PC-3 (cell line): ENCODE results near the gene TLN1. TPM values are rescaled to one million over a fixed set of nuclear protein-coding genes. Genes with fewer than 3 reads are reported as not detected.

Experiments
- ATAC-seq: fragments of 200-7000 bp; cut with Tn5 transposase; 2 replicates; pipeline ENCODE4 v1.9.1; 2020; ENCODE audit warnings: mild to moderate bottlenecking, moderate library complexity
- BruUV-seq: library from RNA; stranded (reverse); fragments of 400-500 nt; replicated peaks from 2 replicates; lab custom pipeline; 2021; lab: Mats Ljungman, UMichigan
- CTCF ChIA-PET: fragments of 300-600 bp; sonication (Branson Sonifier 250); formaldehyde crosslinking; loops from one replicate; lab custom pipeline; 2022; ENCODE audit warnings: antibody characterized with exemption; lab: Charles Lee
- POLR2A ChIA-PET: fragments of 300-600 bp; sonication (Branson Sonifier 250); formaldehyde crosslinking; loops from one replicate; lab custom pipeline; 2022; ENCODE audit warnings: antibody characterized with exemption; ENCODE audit not compliant: unreplicated experiment; lab: Charles Lee
- DNase-seq: peaks from one replicate; pipeline ENCODE4 v3.0.0-alpha.2; 2015
- H2AFZ ChIP-seq: fragments of 300-600 bp; sonication (generic); 2 replicates; pipeline ENCODE4 v1.6.0; 2016; ENCODE audit warnings: antibody characterized with exemption, low read length
- H3F3A ChIP-seq: fragments of 300-600 bp; sonication (generic); one replicate; pipeline ENCODE4 v1.6.0; 2017; ENCODE audit warnings: antibody characterized with exemption, low read length, control low read depth, mild to moderate bottlenecking; ENCODE audit not compliant: unreplicated experiment
- H3K27ac ChIP-seq: fragments of 300-600 bp; sonication (generic); 2 replicates; pipeline ENCODE4 v1.5.1; 2016; ENCODE audit warnings: mild to moderate bottlenecking, low read length
- H3K27me3 ChIP-seq: fragments of 300-600 bp; sonication (generic); 2 replicates; pipeline ENCODE4 v1.6.1; 2016; ENCODE audit warnings: low read length, mixed read lengths
- H3K36me3 ChIP-seq: fragments of 300-600 bp; sonication (generic); 2 replicates; pipeline ENCODE4 v1.6.1; 2016; ENCODE audit warnings: low read depth, mixed run types, low read length, mixed read lengths
- H3K4me1 ChIP-seq: fragments of 300-600 bp; sonication (generic); 2 replicates; pipeline ENCODE4 v1.5.1; 2016; ENCODE audit warnings: low read length; ENCODE audit not compliant: insufficient read depth
- H3K4me2 ChIP-seq: fragments of 300-600 bp; sonication (generic); 2 replicates; pipeline ENCODE4 v1.6.0; 2016; ENCODE audit warnings: low read length
- H3K4me3 ChIP-seq: fragments of 300-600 bp; sonication (generic); 2 replicates; pipeline ENCODE4 v1.5.1; 2016; ENCODE audit warnings: mild to moderate bottlenecking, low read length, mixed read lengths
- H3K79me2 ChIP-seq: fragments of 300-600 bp; sonication (generic); 2 replicates; pipeline ENCODE4 v1.6.1; 2017; ENCODE audit warnings: low read length, mixed read lengths
- H3K9ac ChIP-seq: fragments of 300-600 bp; sonication (generic); 2 replicates; pipeline ENCODE4 v1.6.0; 2016; ENCODE audit warnings: mild to moderate bottlenecking, low read length
- H3K9me2 ChIP-seq: fragments of 300-600 bp; sonication (generic); replicated peaks from 2 replicates; pipeline ENCODE4 v1.6.1; 2016; ENCODE audit warnings: mixed run types, low read length, mixed read lengths
- H3K9me3 ChIP-seq: fragments of 300-600 bp; sonication (generic); 2 replicates; pipeline ENCODE4 v1.6.1; 2016; ENCODE audit warnings: low read length, mixed read lengths
- H4K20me1 ChIP-seq: fragments of 300-600 bp; sonication (generic); 2 replicates; pipeline ENCODE4 v1.6.1; 2016; ENCODE audit warnings: low read length, mixed read lengths
- CTCF ChIP-seq: fragments of 300-600 bp; sonication (generic); conservative IDR thresholded peaks from 2 replicates; pipeline ENCODE4 v1.5.1; 2017; ENCODE audit warnings: antibody characterized with exemption, low read depth, mild to moderate bottlenecking, low read length
- EZH2 ChIP-seq: fragments of 300-600 bp; sonication (generic); IDR thresholded peaks from one replicate; pipeline ENCODE4 v1.6.1; 2017; ENCODE audit warnings: antibody characterized with exemption, mild to moderate bottlenecking, low read length; ENCODE audit not compliant: unreplicated experiment
- EZH2phosphoT487 ChIP-seq: fragments of 300-600 bp; sonication (generic); IDR thresholded peaks from 2 replicates; pipeline ENCODE4 v1.6.1; 2018; ENCODE audit warnings: mild to moderate bottlenecking, antibody characterized with exemption, low read length, borderline replicate concordance
- intact Hi-C: fragments of 100-400 bp; cut with micrococcal nuclease; formaldehyde crosslinking; loops from 2 replicates; pipeline ENCODE4 v1.9.0; 2023
- total RNA-seq: library from RNA; depleted of rRNA; stranded (reverse); fragments of >200 nt; gene quantifications from 2 replicates; pipeline ENCODE4 v1.2.3, GENCODE V29; 2014

TLN1 gene
- total RNA-seq, 1 experiment from 2014 or later: 118 TPM

- no TSS peak for BruUV-seq
- ChIA-PET CTCF (interaction anchor here (0.5 to 1.6 kb wide), 3 partner anchors 9 to 98 kb away, joined by 3 to 6 read pairs (median 3); partner anchors contain the start of gene ARHGEF39), POLR2A (no interaction called here)
- no peaks in the 10 kb centered on the region for H3K9me2 ChIP-seq
- no peaks in the 10 kb centered on the region for H4K20me1 ChIP-seq
- intact Hi-C loops: loop anchor here (2.0 kb wide), 1 partner anchor 70 kb away; the partner anchor contains the start of genes CCDC107 and RMRP
- peak overlapping the region; percentile 90 for H3K4me3 ChIP-seq
- H3K4me2 ChIP-seq: peak overlapping the region; percentile 90
- no peak for TF ChIP-seq EZH2
- peaks cover 3% of the 10 kb centered on the region; the same call in 1 of the 2 replicates for H3K36me3 ChIP-seq
- peaks cover 42% of the 10 kb centered on the region for H3K4me1 ChIP-seq
- H3K9ac ChIP-seq: peak overlapping the region; percentile 21; the same call in 1 of the 2 replicates
- peaks cover 56% of the 10 kb centered on the region for H3K79me2 ChIP-seq
- peak; percentile 70 for DNase-seq
- no peak overlapping the region for H2AFZ ChIP-seq
- H3F3A ChIP-seq: no peaks in the 10 kb centered on the region
- peak overlapping the region; percentile 63 for H3K27ac ChIP-seq
- no peaks in the 10 kb centered on the region for H3K27me3 ChIP-seq
- H3K9me3 ChIP-seq: no peaks in the 10 kb centered on the region
- peak; percentile 4; the same call in 1 of the 2 replicates for ATAC-seq
Measured at GRCh38 chr9:35728041-35728971, 3.7 kb downstream of the TLN1 start.

DNA sequence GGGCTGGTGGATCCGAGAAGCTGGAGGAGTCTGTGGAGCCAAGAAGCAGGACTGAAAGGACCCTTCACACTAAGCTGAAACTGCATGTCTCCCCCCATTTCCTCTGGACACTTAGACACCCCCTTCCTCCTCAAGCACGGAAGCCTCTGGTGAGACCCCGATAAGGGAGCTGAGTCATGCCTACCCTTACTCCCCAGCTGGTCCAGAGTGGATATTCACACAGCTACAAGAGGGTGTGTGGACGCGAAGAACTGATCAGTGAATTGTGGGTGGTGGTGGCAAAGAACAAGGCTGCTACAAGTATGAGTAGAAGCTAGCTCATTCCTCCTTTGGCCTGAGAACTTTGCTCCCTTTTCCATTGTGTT is 4.3 kb downstream of the TLN1 start:
- intact Hi-C loops: loop anchor here (2.0 kb wide), 1 partner anchor 69 kb away; the partner anchor contains the start of genes CCDC107 and RMRP

More for the DNA sequence above, 4.3 kb downstream of the TLN1 start:
- CTCF ChIA-PET: interaction anchor here (0.5 to 1.6 kb wide), 4 partner anchors 8 to 99 kb away, joined by 3 to 6 read pairs (median 3); partner anchors contain the start of genes ARHGEF39, CCDC107 and RMRP
- H3K27me3 ChIP-seq: no peaks in the 10 kb centered on the region
- POLR2A ChIA-PET: no interaction called here
- H3K9me2 ChIP-seq: no peaks in the 10 kb centered on the region
- H2AFZ ChIP-seq: no peak overlapping the region
- no peaks in the 10 kb centered on the region for H3K9me3 ChIP-seq
- DNase-seq (no peak), ATAC-seq (no peak)
- H3K4me3 ChIP-seq: peak overlapping the region; percentile 90; the same call in 1 of the 2 replicates
- peaks cover 42% of the 10 kb centered on the region for H3K4me1 ChIP-seq
- peak overlapping the region; percentile 90 for H3K4me2 ChIP-seq
- H3K79me2 ChIP-seq: peaks cover 56% of the 10 kb centered on the region
- no peak for TF ChIP-seq EZH2
- TF ChIP-seq EZH2phosphoT487: no peak
- TF ChIP-seq CTCF: no peak
- H3K27ac ChIP-seq: peak overlapping the region; percentile 63
- no TSS peak for BruUV-seq
- H4K20me1 ChIP-seq: no peaks in the 10 kb centered on the region
- H3K9ac ChIP-seq: 0 out of 2 replicates have a peak overlapping the region, but pooled peaks have one; percentile 2
- H3K36me3 ChIP-seq: peaks cover 3% of the 10 kb centered on the region; the same call in 1 of the 2 replicates
- no peaks in the 10 kb centered on the region for H3F3A ChIP-seq
